ENCODE measurements around the gene BCAR1.

The BCAR1 gene

GRCh38 chr16:75234856-75235696, 16.3 kb downstream of the BCAR1 start:
- intact Hi-C loops (cut with micrococcal nuclease): loop anchor here (1.0 kb wide), 1 partner anchor 167 kb away; no protein-coding TSS in a partner anchor
- Mint-ChIP-seq H3K27ac (no peak overlapping the region), H3K36me3 (ENCODE audit: low read depth) (no peaks in the 10 kb centered on the region), H3K4me1 (ENCODE audit: low read depth) (no peaks in the 10 kb centered on the region), H3K27me3 (peaks cover 99% of the 10 kb centered on the region), H3K4me3 (no peak overlapping the region), H3K9me3 (no peaks in the 10 kb centered on the region)

GRCh38 chr16:75233611-75233938, 17.8 kb downstream of the BCAR1 start:
- H3K4me1 Mint-ChIP-seq (ENCODE audit: low read depth): no peaks in the 10 kb centered on the region
- intact Hi-C loops (cut with micrococcal nuclease): loop anchor here (1.0 kb wide), 1 partner anchor 152 kb away; no protein-coding TSS in a partner anchor
- peaks cover 99% of the 10 kb centered on the region for H3K27me3 Mint-ChIP-seq
- no peaks in the 10 kb centered on the region for H3K9me3 Mint-ChIP-seq
- H3K4me3 Mint-ChIP-seq: no peak overlapping the region
- no peak overlapping the region for H3K27ac Mint-ChIP-seq
- H3K36me3 Mint-ChIP-seq (ENCODE audit: low read depth): no peaks in the 10 kb centered on the region

GRCh38 chr16:75231570-75231969, 19.9 kb downstream of the BCAR1 start:
- no peak overlapping the region for H3K4me3 Mint-ChIP-seq
- no peaks in the 10 kb centered on the region for H3K4me1 Mint-ChIP-seq (ENCODE audit: low read depth)
- H3K27me3 Mint-ChIP-seq: peaks cover 99% of the 10 kb centered on the region
- no peaks in the 10 kb centered on the region for H3K9me3 Mint-ChIP-seq
- H3K27ac Mint-ChIP-seq: no peak overlapping the region
- H3K36me3 Mint-ChIP-seq (ENCODE audit: low read depth): no peaks in the 10 kb centered on the region
- intact Hi-C loops (cut with micrococcal nuclease): no loop called here

GRCh38 chr16:75230471-75231110, 20.8 kb downstream of the BCAR1 start:
- H3K4me1 Mint-ChIP-seq (ENCODE audit: low read depth): no peaks in the 10 kb centered on the region
- no peaks in the 10 kb centered on the region for H3K36me3 Mint-ChIP-seq (ENCODE audit: low read depth)
- H3K9me3 Mint-ChIP-seq: no peaks in the 10 kb centered on the region
- intact Hi-C loops (cut with micrococcal nuclease): no loop called here
- H3K4me3 Mint-ChIP-seq: no peak overlapping the region
- peaks cover 99% of the 10 kb centered on the region for H3K27me3 Mint-ChIP-seq
- no peak overlapping the region for H3K27ac Mint-ChIP-seq

GRCh38 chr16:75229172-75230031, 22.0 kb downstream of the BCAR1 start:
- intact Hi-C loops (cut with micrococcal nuclease): no loop called here
- Mint-ChIP-seq H3K4me3 (no peak overlapping the region), H3K4me1 (ENCODE audit: low read depth) (no peaks in the 10 kb centered on the region), H3K27ac (no peak overlapping the region), H3K36me3 (ENCODE audit: low read depth) (no peaks in the 10 kb centered on the region), H3K9me3 (no peaks in the 10 kb centered on the region), H3K27me3 (peaks cover 99% of the 10 kb centered on the region)

GRCh38 chr16:75228143-75228976, 23.1 kb downstream of the BCAR1 start:
- intact Hi-C loops (cut with micrococcal nuclease): no loop called here
- Mint-ChIP-seq H3K4me3 (no peak overlapping the region), H3K4me1 (ENCODE audit: low read depth) (no peaks in the 10 kb centered on the region), H3K9me3 (no peaks in the 10 kb centered on the region), H3K27ac (no peak overlapping the region), H3K36me3 (ENCODE audit: low read depth) (no peaks in the 10 kb centered on the region), H3K27me3 (peaks cover 95% of the 10 kb centered on the region)

GRCh38 chr16:75227361-75228142, 23.9 kb downstream of the BCAR1 start:
- no peaks in the 10 kb centered on the region for H3K36me3 Mint-ChIP-seq (ENCODE audit: low read depth)
- no peak overlapping the region for H3K4me3 Mint-ChIP-seq
- peaks cover 88% of the 10 kb centered on the region for H3K27me3 Mint-ChIP-seq
- H3K4me1 Mint-ChIP-seq (ENCODE audit: low read depth): peaks cover 1% of the 10 kb centered on the region
- H3K27ac Mint-ChIP-seq: no peak overlapping the region
- intact Hi-C loops (cut with micrococcal nuclease): loop anchor here (2.0 kb wide), 1 partner anchor 21 kb away; the partner anchor contains the start of gene CTRB2
- H3K9me3 Mint-ChIP-seq: no peaks in the 10 kb centered on the region

GRCh38 chr16:75226550-75227360, 24.7 kb downstream of the BCAR1 start:
- Mint-ChIP-seq H3K4me1 (ENCODE audit: low read depth) (peaks cover 8% of the 10 kb centered on the region), H3K9me3 (no peaks in the 10 kb centered on the region), H3K27me3 (peaks cover 87% of the 10 kb centered on the region), H3K27ac (no peak overlapping the region), H3K36me3 (ENCODE audit: low read depth) (no peaks in the 10 kb centered on the region), H3K4me3 (no peak overlapping the region)
- intact Hi-C loops (cut with micrococcal nuclease): loop anchor here (2.0 kb wide), 1 partner anchor 20 kb away; the partner anchor contains the start of gene CTRB2

GRCh38 chr16:75225678-75226515, 25.5 kb downstream of the BCAR1 start:
- Mint-ChIP-seq H3K9me3 (no peaks in the 10 kb centered on the region), H3K4me1 (ENCODE audit: low read depth) (peaks cover 8% of the 10 kb centered on the region), H3K27me3 (peaks cover 86% of the 10 kb centered on the region), H3K36me3 (ENCODE audit: low read depth) (no peaks in the 10 kb centered on the region), H3K27ac (no peak overlapping the region), H3K4me3 (no peak overlapping the region)
- intact Hi-C loops (cut with micrococcal nuclease): loop anchor here (2.0 kb wide), 1 partner anchor 19 kb away; the partner anchor contains the start of gene CTRB2

GRCh38 chr16:75225092-75225491, 26.3 kb downstream of the BCAR1 start:
- Mint-ChIP-seq H3K36me3 (ENCODE audit: low read depth) (no peaks in the 10 kb centered on the region), H3K27me3 (peaks cover 85% of the 10 kb centered on the region), H3K27ac (no peak overlapping the region), H3K4me3 (no peak overlapping the region), H3K9me3 (no peaks in the 10 kb centered on the region), H3K4me1 (ENCODE audit: low read depth) (peaks cover 8% of the 10 kb centered on the region)
- intact Hi-C loops (cut with micrococcal nuclease): no loop called here

- Mint-ChIP-seq H3K27ac (no peak overlapping the region), H3K4me3 (no peak overlapping the region), H3K36me3 (ENCODE audit: low read depth) (no peaks in the 10 kb centered on the region), H3K27me3 (peaks cover 84% of the 10 kb centered on the region), H3K4me1 (ENCODE audit: low read depth) (peaks cover 8% of the 10 kb centered on the region), H3K9me3 (no peaks in the 10 kb centered on the region)
- intact Hi-C loops (cut with micrococcal nuclease): no loop called here
These were observed 26.9 kb downstream of the BCAR1 start for GRCh38 chr16:75224306-75225082.
